PFSK-1 (cell line): ENCODE results near the gene VAPB.

Experiments
- POLR2AphosphoS5 ChIP-seq: IDR thresholded peaks from 2 replicates; pipeline ENCODE4 v1.6.1; 2012; ENCODE audit warnings: low read depth, mild to moderate bottlenecking, control low read depth, low read length, moderate library complexity
- SIN3A ChIP-seq: IDR thresholded peaks from 2 replicates; pipeline ENCODE4 v1.6.1; 2012; ENCODE audit warnings: mild to moderate bottlenecking, low read length, moderate library complexity, borderline replicate concordance; ENCODE audit not compliant: insufficient read depth
- TAF1 ChIP-seq: IDR thresholded peaks from 2 replicates; pipeline ENCODE4 v1.6.1; 2012; ENCODE audit warnings: low read length, control low read depth, borderline replicate concordance; ENCODE audit not compliant: insufficient read depth

DNA sequence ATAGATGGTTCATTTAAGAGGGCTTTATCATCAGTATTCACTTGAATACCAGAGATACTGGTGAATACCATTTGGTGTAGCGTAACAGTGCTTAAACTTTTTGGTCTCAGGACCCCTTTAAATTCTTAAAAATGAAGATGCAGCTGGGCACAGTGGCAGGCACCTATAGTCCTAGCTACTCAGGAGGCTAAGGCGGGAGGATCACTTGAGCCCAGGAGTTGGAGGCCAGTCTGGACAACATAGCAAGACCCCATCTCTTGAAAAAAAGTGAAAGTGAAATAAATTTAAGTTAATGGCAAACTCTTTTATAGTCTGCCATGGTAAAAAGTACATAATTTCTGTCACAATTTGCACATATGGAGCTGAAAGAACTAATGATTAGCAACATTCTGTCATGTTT, 39.3 kb downstream of the VAPB start:
- TF ChIP-seq POLR2AphosphoS5 (no peak), SIN3A (no peak), TAF1 (no peak)
